Measurements from ENCODE around the gene POLR1F. TPM values are rescaled to one million over a fixed set of nuclear protein-coding genes. Genes with fewer than 3 reads are reported as not detected.

The POLR1F gene
- total RNA-seq, 1 experiment from 2014 or later: 21.1 TPM

DNA sequence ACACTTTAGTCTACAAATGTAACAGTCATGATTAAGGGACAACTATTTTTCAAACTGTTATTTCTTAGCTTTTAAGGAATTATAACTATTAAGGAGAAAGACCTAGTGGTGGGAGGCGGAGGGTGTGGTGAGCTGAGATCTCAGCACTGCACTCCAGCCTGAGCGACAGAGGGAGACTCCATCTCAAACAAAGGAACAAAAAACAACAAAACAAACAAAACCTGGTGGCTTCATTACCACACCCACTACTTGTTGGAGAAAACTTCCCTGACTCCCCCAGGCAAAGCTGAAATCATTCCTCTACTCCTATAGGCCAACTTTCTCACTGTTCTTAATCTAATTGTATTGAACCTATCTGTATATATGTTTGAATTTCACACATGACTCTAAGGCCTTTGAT, 3.2 kb downstream of the POLR1F start:
- Histone ChIP-seq H2AFZ (ENCODE audit: low read depth, low read length, poor library complexity, severe bottlenecking) (no peak overlapping the region), H3K9me3 (ENCODE audit: control insufficient read depth in 1 of 2, insufficient read depth in 1 of 2, low read depth in 1 of 2, low read length in 2 of 2) (no peaks in the 10 kb centered on the region), H3K36me3 (ENCODE audit: control insufficient read depth in 1 of 2, insufficient read depth in 2 of 2, low read length in 2 of 2) (0 out of 4 replicates have a peak, but pooled peaks cover 0 to 10% of the 10 kb centered on the region in 2 experiments), H3K27ac (ENCODE audit: low read depth, low read length) (no peak overlapping the region), H3K4me2 (ENCODE audit: low read length) (no peak overlapping the region), H4K20me1 (ENCODE audit: insufficient read depth) (0 out of 2 replicates have a peak, but pooled peaks cover under 1% of the 10 kb centered on the region), H3K9ac (ENCODE audit: low read length) (no peak overlapping the region), H3K27me3 (ENCODE audit: insufficient read depth, low read length) (no peaks in the 10 kb centered on the region), H3K79me2 (ENCODE audit: insufficient read depth, low read length) (peaks cover 75% of the 10 kb centered on the region), H3K9me2 (ENCODE audit: insufficient read depth) (no peaks in the 10 kb centered on the region), H3K4me1 (ENCODE audit: control insufficient read depth in 1 of 2, insufficient read depth in 2 of 2, low read length in 2 of 2) (peaks cover 0 to 17% of the 10 kb centered on the region in 2 experiments; a peak in 2 of 4 replicates), H3K4me3 (replicated peaks in 1 of 2; ENCODE audit: low read depth in 1 of 2, low read length in 2 of 2) (no peak overlapping the region)
- no peak for TF ChIP-seq POLR2AphosphoS5 (IDR thresholded peaks at IDR 0.05; ENCODE audit: low read depth, low read length)
- TF ChIP-seq, protein P1, sequence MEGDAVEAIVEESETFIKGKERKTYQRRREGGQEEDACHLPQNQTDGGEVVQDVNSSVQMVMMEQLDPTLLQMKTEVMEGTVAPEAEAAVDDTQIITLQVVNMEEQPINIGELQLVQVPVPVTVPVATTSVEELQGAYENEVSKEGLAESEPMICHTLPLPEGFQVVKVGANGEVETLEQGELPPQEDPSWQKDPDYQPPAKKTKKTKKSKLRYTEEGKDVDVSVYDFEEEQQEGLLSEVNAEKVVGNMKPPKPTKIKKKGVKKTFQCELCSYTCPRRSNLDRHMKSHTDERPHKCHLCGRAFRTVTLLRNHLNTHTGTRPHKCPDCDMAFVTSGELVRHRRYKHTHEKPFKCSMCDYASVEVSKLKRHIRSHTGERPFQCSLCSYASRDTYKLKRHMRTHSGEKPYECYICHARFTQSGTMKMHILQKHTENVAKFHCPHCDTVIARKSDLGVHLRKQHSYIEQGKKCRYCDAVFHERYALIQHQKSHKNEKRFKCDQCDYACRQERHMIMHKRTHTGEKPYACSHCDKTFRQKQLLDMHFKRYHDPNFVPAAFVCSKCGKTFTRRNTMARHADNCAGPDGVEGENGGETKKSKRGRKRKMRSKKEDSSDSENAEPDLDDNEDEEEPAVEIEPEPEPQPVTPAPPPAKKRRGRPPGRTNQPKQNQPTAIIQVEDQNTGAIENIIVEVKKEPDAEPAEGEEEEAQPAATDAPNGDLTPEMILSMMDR (IDR thresholded peaks at IDR 0.05 in 2 of 3, conservative IDR thresholded peaks at IDR 0.05 in 1 of 3; ENCODE audit: borderline replicate concordance in 1 of 3, insufficient read depth in 1 of 3, low read depth in 2 of 3, low read length in 2 of 3): no peak
- TF ChIP-seq ZFX (IDR thresholded peaks at IDR 0.05): no peak
- no peak for TF ChIP-seq EZH2 (IDR thresholded peaks at IDR 0.05)
- no peak for TF ChIP-seq ZNF274 (IDR thresholded peaks at IDR 0.05; ENCODE audit: low read depth, low read length)
- TF ChIP-seq, protein P2, sequence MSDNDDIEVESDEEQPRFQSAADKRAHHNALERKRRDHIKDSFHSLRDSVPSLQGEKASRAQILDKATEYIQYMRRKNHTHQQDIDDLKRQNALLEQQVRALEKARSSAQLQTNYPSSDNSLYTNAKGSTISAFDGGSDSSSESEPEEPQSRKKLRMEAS (IDR thresholded peaks at IDR 0.05): no peak
- TF ChIP-seq, protein P3, sequence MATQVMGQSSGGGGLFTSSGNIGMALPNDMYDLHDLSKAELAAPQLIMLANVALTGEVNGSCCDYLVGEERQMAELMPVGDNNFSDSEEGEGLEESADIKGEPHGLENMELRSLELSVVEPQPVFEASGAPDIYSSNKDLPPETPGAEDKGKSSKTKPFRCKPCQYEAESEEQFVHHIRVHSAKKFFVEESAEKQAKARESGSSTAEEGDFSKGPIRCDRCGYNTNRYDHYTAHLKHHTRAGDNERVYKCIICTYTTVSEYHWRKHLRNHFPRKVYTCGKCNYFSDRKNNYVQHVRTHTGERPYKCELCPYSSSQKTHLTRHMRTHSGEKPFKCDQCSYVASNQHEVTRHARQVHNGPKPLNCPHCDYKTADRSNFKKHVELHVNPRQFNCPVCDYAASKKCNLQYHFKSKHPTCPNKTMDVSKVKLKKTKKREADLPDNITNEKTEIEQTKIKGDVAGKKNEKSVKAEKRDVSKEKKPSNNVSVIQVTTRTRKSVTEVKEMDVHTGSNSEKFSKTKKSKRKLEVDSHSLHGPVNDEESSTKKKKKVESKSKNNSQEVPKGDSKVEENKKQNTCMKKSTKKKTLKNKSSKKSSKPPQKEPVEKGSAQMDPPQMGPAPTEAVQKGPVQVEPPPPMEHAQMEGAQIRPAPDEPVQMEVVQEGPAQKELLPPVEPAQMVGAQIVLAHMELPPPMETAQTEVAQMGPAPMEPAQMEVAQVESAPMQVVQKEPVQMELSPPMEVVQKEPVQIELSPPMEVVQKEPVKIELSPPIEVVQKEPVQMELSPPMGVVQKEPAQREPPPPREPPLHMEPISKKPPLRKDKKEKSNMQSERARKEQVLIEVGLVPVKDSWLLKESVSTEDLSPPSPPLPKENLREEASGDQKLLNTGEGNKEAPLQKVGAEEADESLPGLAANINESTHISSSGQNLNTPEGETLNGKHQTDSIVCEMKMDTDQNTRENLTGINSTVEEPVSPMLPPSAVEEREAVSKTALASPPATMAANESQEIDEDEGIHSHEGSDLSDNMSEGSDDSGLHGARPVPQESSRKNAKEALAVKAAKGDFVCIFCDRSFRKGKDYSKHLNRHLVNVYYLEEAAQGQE (IDR thresholded peaks at IDR 0.05; ENCODE audit: low read depth): no peak
- TF ChIP-seq SRF (IDR thresholded peaks at IDR 0.05; ENCODE audit: low read depth): no peak
- TF ChIP-seq YY1 (IDR thresholded peaks at IDR 0.05; ENCODE audit: extremely low read depth, insufficient replicate concordance, low read depth, low read length): no peak
- TF ChIP-seq, protein P4, sequence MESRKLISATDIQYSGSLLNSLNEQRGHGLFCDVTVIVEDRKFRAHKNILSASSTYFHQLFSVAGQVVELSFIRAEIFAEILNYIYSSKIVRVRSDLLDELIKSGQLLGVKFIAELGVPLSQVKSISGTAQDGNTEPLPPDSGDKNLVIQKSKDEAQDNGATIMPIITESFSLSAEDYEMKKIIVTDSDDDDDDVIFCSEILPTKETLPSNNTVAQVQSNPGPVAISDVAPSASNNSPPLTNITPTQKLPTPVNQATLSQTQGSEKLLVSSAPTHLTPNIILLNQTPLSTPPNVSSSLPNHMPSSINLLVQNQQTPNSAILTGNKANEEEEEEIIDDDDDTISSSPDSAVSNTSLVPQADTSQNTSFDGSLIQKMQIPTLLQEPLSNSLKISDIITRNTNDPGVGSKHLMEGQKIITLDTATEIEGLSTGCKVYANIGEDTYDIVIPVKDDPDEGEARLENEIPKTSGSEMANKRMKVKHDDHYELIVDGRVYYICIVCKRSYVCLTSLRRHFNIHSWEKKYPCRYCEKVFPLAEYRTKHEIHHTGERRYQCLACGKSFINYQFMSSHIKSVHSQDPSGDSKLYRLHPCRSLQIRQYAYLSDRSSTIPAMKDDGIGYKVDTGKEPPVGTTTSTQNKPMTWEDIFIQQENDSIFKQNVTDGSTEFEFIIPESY (IDR thresholded peaks at IDR 0.05; ENCODE audit: extremely low read depth, insufficient replicate concordance, low read length): no peak
- TF ChIP-seq SP1 (IDR thresholded peaks at IDR 0.05; ENCODE audit: low read depth): no peak
- TF ChIP-seq TCF7L2 (IDR thresholded peaks at IDR 0.05; ENCODE audit: borderline replicate concordance, extremely low read depth, insufficient read depth, insufficient read length): no peak
- no peak for TF ChIP-seq EZH2phosphoT487 (IDR thresholded peaks at IDR 0.05; ENCODE audit: borderline replicate concordance)
- no peak for TF ChIP-seq RAD21 (IDR thresholded peaks at IDR 0.05; ENCODE audit: low read depth)
- BruUV-seq (replicated peaks): no TSS peak
- CTCF ChIA-PET: interaction anchor here (1.2 kb wide), 1 partner anchor 8 kb away, joined by 4 read pairs; no protein-coding TSS in a partner anchor
- POLR2A ChIA-PET: no interaction called here
- ATAC-seq: no peak
- no peak for DNase-seq (ENCODE audit: low read depth, low spot score)
- intact Hi-C loops (cut with micrococcal nuclease): no loop called here
- RAD21 ChIA-PET (ENCODE audit: low non-redundant PET in 1 of 2, low total read pairs in 2 of 2, uncharacterized antibody in 2 of 2, unreplicated experiment in 2 of 2): no interaction called here
